SU-DHL-6 (cell line): ENCODE measurements around the gene JPH3.

Experiments
- H2AFZ ChIP-seq: fragments of 200-600 bp; sonication (generic); 2 replicates; pipeline ENCODE4 v1.6.1; 2014; ENCODE audit warnings: low read depth, mild to moderate bottlenecking, moderate library complexity, mixed read lengths, antibody characterized with exemption, low read length; ENCODE audit not compliant: severe bottlenecking
- H3F3A ChIP-seq: fragments of 200-600 bp; shearing (Covaris generic); 2 replicates; pipeline ENCODE4 v1.6.0; 2016; ENCODE audit warnings: antibody characterized with exemption, mild to moderate bottlenecking; ENCODE audit not compliant: insufficient read depth
- H3K27ac ChIP-seq: fragments of 200-600 bp; sonication (generic); 2 replicates; pipeline ENCODE4 v1.5.1; 2016; ENCODE audit warnings: low read depth, mild to moderate bottlenecking, low read length, moderate library complexity, mixed read lengths
- H3K27me3 ChIP-seq: fragments of 200-600 bp; sonication (generic), shearing (Covaris generic); 2 replicates; pipeline ENCODE4 v1.6.0; 2014; ENCODE audit warnings: mild to moderate bottlenecking, low read length
- H3K36me3 ChIP-seq: fragments of 200-600 bp; sonication (generic); 2 replicates; pipeline ENCODE4 v1.6.1; 2014; ENCODE audit warnings: mild to moderate bottlenecking, low read length, mixed read lengths
- H3K4me2 ChIP-seq: fragments of 300-600, 200-600 bp; shearing (Covaris generic), sonication (generic); 2 replicates; pipeline ENCODE4 v1.6.0; 2014; ENCODE audit warnings: low read length, low read depth, mild to moderate bottlenecking; ENCODE audit not compliant: poor library complexity, severe bottlenecking
- H3K4me3 ChIP-seq: fragments of 200-600 bp; sonication (generic); 2 replicates; pipeline ENCODE4 v1.5.1; 2014; ENCODE audit warnings: antibody characterized with exemption, low read length, mild to moderate bottlenecking, mixed read lengths; ENCODE audit not compliant: insufficient read depth, poor library complexity, severe bottlenecking
- H3K79me2 ChIP-seq: fragments of 200-600 bp; sonication (generic); 2 replicates; pipeline ENCODE4 v1.6.1; 2014; ENCODE audit warnings: mild to moderate bottlenecking, low read length, moderate library complexity; ENCODE audit not compliant: insufficient read depth
- H3K9ac ChIP-seq: fragments of 200-600 bp; sonication (generic); 2 replicates; pipeline ENCODE4 v1.7.0; 2014; ENCODE audit warnings: mild to moderate bottlenecking, low read length
- H3K9me2 ChIP-seq: fragments of 200-600 bp; sonication (generic); replicated peaks from 2 replicates; pipeline ENCODE4 v1.6.1; 2014; ENCODE audit warnings: low read length; ENCODE audit not compliant: insufficient read depth
- H3K9me3 ChIP-seq: fragments of 200-600 bp; sonication (generic); 2 replicates; pipeline ENCODE4 v1.6.1; 2014; ENCODE audit warnings: low read length, mixed read lengths; ENCODE audit not compliant: insufficient read depth
- H4K20me1 ChIP-seq: fragments of 200-600 bp; sonication (generic); 2 replicates; pipeline ENCODE4 v1.6.1; 2014; ENCODE audit warnings: low read depth, mild to moderate bottlenecking, antibody characterized with exemption, low read length, moderate library complexity, mixed read lengths
- EZH2phosphoT487 ChIP-seq: fragments of 200-600 bp; sonication (generic), shearing (Covaris generic); conservative IDR thresholded peaks from 2 replicates; pipeline ENCODE4 v1.6.1; 2018; ENCODE audit warnings: mild to moderate bottlenecking, antibody characterized with exemption, low read length, moderate library complexity, mixed read lengths
- TF ChIP-seq, protein P1 (sequence below): fragments of 200-600 bp; sonication (generic); IDR thresholded peaks from one replicate; pipeline ENCODE4 v1.5.1; 2017; ENCODE audit warnings: antibody characterized with exemption, mild to moderate bottlenecking, low read length, moderate library complexity; ENCODE audit not compliant: insufficient read depth, poor library complexity, severe bottlenecking

The JPH3 gene

DNA sequence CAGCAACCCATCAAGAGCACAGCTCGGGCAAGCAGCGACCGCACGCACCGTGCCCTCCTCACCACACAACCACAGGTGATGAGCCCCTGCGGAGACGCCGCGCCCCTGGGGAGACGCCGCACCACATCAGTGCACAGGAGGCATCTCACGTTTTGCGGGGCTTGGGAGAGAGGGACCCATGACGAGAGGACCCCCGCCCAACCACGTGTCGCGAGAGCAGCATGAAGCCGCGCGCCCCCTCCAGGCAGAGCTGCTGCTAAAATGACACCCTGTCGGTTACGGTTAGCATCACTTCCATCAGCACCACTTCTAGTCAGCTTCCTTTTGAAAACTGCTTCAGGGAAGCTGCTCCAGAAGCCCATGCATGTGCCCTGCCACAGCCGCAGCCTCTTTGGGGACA lies 118.1 kb downstream of the JPH3 start:
- H3K36me3 ChIP-seq, result 0 out of 2 replicates have a peak, but pooled peaks cover 5% of the 10 kb centered on the region
- H3K4me2 ChIP-seq, result no peak overlapping the region
- H3K27ac ChIP-seq, result no peak overlapping the region
- peaks cover 18% of the 10 kb centered on the region for H3F3A ChIP-seq
- no peaks in the 10 kb centered on the region for H3K9me2 ChIP-seq
- H3K9me3 ChIP-seq, result no peaks in the 10 kb centered on the region
- no peak overlapping the region for H3K4me3 ChIP-seq
- H3K27me3 ChIP-seq, result no peaks in the 10 kb centered on the region
- TF ChIP-seq EZH2phosphoT487, result no peak
- TF ChIP-seq, protein P1, sequence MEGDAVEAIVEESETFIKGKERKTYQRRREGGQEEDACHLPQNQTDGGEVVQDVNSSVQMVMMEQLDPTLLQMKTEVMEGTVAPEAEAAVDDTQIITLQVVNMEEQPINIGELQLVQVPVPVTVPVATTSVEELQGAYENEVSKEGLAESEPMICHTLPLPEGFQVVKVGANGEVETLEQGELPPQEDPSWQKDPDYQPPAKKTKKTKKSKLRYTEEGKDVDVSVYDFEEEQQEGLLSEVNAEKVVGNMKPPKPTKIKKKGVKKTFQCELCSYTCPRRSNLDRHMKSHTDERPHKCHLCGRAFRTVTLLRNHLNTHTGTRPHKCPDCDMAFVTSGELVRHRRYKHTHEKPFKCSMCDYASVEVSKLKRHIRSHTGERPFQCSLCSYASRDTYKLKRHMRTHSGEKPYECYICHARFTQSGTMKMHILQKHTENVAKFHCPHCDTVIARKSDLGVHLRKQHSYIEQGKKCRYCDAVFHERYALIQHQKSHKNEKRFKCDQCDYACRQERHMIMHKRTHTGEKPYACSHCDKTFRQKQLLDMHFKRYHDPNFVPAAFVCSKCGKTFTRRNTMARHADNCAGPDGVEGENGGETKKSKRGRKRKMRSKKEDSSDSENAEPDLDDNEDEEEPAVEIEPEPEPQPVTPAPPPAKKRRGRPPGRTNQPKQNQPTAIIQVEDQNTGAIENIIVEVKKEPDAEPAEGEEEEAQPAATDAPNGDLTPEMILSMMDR, result no peak
- peaks cover 36% of the 10 kb centered on the region for H3K79me2 ChIP-seq
- no peaks in the 10 kb centered on the region for H4K20me1 ChIP-seq
- H2AFZ ChIP-seq, result no peak overlapping the region
- no peak overlapping the region for H3K9ac ChIP-seq

DNA sequence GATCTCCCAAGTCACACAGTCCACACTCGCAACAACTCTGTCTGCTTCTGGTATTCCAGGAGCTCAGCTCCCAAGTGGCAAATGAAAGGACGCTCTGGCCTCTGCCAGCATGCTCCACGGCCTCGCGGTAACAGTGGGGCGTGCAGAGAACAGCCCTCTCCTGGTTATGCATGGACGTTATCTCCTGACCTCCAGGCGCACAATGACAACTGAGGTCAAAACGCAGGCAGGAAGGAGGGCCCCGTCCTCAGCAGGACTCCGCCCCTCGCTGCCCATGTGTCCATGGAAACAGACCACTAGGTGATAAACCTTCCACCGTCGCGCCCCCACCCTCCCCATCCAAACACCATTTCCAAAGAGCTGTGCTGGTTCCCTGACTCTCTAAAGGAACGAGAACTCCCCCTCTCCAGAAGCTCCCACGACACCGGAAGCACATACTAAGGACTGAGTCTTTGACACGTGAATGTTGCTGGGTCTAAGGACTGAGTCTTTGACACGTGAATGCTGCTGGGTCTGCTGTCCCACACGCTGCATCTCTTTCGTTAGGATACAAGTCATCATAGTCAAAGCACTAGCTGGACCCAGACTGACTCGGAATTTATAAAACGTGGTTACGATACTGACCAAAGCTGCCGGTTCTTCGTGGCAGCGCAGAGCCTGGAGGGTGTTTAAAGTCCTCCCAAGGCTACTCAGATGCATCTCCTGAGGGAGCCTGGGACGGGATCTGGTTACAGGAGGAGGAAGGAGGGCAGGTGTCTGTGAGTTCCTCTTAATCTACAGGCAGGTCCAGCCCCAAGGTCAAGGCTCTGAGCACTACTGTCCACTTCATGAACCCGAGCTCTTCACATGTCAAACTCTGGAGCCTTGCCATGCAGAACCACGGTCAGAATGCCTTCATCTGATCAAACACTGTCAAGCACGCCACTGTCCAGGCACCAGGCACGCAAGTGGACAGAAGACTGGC lies 119.6 kb downstream of the JPH3 start:
- H3K4me3 ChIP-seq, result no peak overlapping the region
- H2AFZ ChIP-seq, result no peak overlapping the region
- no peak overlapping the region for H3K27ac ChIP-seq
- no peaks in the 10 kb centered on the region for H3K27me3 ChIP-seq
- H3K4me2 ChIP-seq, result no peak overlapping the region
- peaks cover 36% of the 10 kb centered on the region for H3K79me2 ChIP-seq
- no peak overlapping the region; the same call in 1 of the 2 replicates for H3K9ac ChIP-seq
- no peaks in the 10 kb centered on the region for H3K9me3 ChIP-seq
- 0 out of 2 replicates have a peak, but pooled peaks cover 5% of the 10 kb centered on the region for H3K36me3 ChIP-seq
- H4K20me1 ChIP-seq, result no peaks in the 10 kb centered on the region
- peaks cover 22% of the 10 kb centered on the region for H3F3A ChIP-seq
- H3K9me2 ChIP-seq, result no peaks in the 10 kb centered on the region
- TF ChIP-seq, protein P1, result no peak
- TF ChIP-seq EZH2phosphoT487, result no peak

DNA sequence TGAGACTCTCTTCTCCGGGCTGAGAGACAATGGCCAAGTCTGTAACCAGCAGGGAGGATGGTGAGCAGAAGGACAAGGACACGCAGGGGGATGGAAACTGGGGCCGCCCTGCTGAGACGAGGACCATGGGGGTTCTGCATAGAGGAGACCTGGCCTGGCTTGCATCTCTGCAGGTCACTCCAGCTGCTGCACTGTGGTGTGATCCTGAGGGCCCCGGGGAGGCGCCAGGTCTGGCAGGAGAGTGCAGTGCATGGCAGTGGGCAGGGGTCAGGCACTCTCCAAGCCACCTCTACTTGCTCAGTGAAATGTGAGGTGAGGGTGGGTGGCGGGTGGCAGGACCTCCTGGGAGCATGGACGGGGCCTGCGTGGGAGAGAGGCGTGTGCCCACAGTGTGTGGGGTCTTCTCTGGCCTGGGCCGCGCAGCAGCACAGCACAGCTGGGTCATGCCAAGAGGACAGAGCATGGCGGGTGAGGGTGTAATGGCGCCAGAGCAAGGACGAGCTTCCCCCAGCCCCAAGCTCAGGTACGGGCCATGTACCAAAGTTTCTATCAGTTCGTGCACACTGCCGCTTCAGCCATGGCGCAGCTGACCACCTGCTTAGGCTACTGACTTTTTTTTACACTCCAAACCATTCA lies 120.4 kb downstream of the JPH3 start:
- Histone ChIP-seq H3K79me2 (peaks cover 36% of the 10 kb centered on the region), H3K9me2 (no peaks in the 10 kb centered on the region), H3K4me3 (no peak overlapping the region), H3K9me3 (no peaks in the 10 kb centered on the region), H3K27me3 (no peaks in the 10 kb centered on the region), H3K36me3 (0 out of 2 replicates have a peak, but pooled peaks cover 5% of the 10 kb centered on the region), H3K4me2 (peak overlapping the region; percentile 6), H3K9ac (peak overlapping the region; percentile 21), H3K27ac (peak overlapping the region; percentile 92), H4K20me1 (no peaks in the 10 kb centered on the region), H3F3A (peaks cover 23% of the 10 kb centered on the region), H2AFZ (no peak overlapping the region)
- no peak for TF ChIP-seq EZH2phosphoT487
- TF ChIP-seq, protein P1, result no peak
